Gastroesophageal sphincter (tissue), 3 donors: Measurements from ENCODE around the gene SYNM.

Experiments
- EP300 ChIP-seq: sonication (generic); formaldehyde crosslinking; IDR thresholded peaks from one replicate; pipeline ENCODE4 v1.6.1; 2017; ENCODE audit warnings: antibody characterized with exemption, mild to moderate bottlenecking
- TF ChIP-seq, protein P1 (sequence below), 4 experiments: fragments of 200-600 bp in 2 of 4; fragments of 450-650 bp in 2 of 4; sonication (generic) in 1 of 4; IDR thresholded peaks; one replicate each; pipeline ENCODE4 v1.5.1; 2017 to 2019; ENCODE audit warnings: antibody characterized with exemption in 4 of 4, mild to moderate bottlenecking in 2 of 4, moderate library complexity in 2 of 4

GRCh38 chr15:99148851-99149276, 44.0 kb downstream of the SYNM start:
- TF ChIP-seq EP300: no peak
- TF ChIP-seq, protein P1, sequence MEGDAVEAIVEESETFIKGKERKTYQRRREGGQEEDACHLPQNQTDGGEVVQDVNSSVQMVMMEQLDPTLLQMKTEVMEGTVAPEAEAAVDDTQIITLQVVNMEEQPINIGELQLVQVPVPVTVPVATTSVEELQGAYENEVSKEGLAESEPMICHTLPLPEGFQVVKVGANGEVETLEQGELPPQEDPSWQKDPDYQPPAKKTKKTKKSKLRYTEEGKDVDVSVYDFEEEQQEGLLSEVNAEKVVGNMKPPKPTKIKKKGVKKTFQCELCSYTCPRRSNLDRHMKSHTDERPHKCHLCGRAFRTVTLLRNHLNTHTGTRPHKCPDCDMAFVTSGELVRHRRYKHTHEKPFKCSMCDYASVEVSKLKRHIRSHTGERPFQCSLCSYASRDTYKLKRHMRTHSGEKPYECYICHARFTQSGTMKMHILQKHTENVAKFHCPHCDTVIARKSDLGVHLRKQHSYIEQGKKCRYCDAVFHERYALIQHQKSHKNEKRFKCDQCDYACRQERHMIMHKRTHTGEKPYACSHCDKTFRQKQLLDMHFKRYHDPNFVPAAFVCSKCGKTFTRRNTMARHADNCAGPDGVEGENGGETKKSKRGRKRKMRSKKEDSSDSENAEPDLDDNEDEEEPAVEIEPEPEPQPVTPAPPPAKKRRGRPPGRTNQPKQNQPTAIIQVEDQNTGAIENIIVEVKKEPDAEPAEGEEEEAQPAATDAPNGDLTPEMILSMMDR (IDR thresholded peaks at IDR 0.05): no peak
